HepG2 (cell line): ENCODE measurements around the gene NLRC5. TPM values are rescaled to one million over a fixed set of nuclear protein-coding genes. Genes with fewer than 3 reads are reported as not detected.

Source experiments
- ATAC-seq: fragments of 200-7000 bp; cut with Tn5 transposase; 3 replicates; pipeline ENCODE4 v1.9.1; 2020; ENCODE audit warnings: mild to moderate bottlenecking, moderate library complexity
- BruUV-seq: library from RNA; stranded (reverse); fragments of 400-500 nt; replicated peaks from 2 replicates; lab custom pipeline; 2021; lab: Mats Ljungman, UMichigan
- CTCF ChIA-PET: fragments of 300-600 bp; formaldehyde crosslinking; extraction: SDS; loops from one replicate; lab custom pipeline; 2021; ENCODE audit warnings: low total read pairs, inconsistent platforms, low intra/inter-chr PET ratio; lab: Yijun Ruan, JAX
- POLR2A ChIA-PET: fragments of 350-600 bp; sonication (Branson Sonifier 250); formaldehyde crosslinking; loops from one replicate; lab custom pipeline; 2020; ENCODE audit warnings: antibody characterized with exemption, inconsistent platforms; lab: Yijun Ruan, JAX
- DNase-seq: peaks from one replicate; pipeline ENCODE4 v3.0.0-alpha.2; 2015; ENCODE audit warnings: low spot score
- FAIRE-seq: peaks from 3 replicates; lab custom pipeline; 2011; peaks lifted over from hg19 to GRCh38; lab: Jason Lieb, UNC
- H2AFZ ChIP-seq: one replicate; pipeline ENCODE4 v1.6.1; 2011; ENCODE audit warnings: low read length, inconsistent platforms
- H3K27ac ChIP-seq: fragments of 300-600 bp; 3 replicates; pipeline ENCODE4 v1.8.0; 2011; ENCODE audit warnings: mixed run types, mild to moderate bottlenecking, mixed read lengths, low read length, inconsistent platforms; ENCODE audit not compliant: insufficient read depth; ENCODE audit errors: extremely low read length
- H3K27me3 ChIP-seq, 2 experiments: fragments of 200-600 bp in 1 of 2; 2 replicates in 1 of 2; 3 replicates in 1 of 2; pipeline versions ENCODE4 v1.6.0 to v1.8.0; 2011; ENCODE audit warnings: low read length in 2 of 2, mild to moderate bottlenecking in 2 of 2, moderate library complexity in 2 of 2, inconsistent platforms in 1 of 2; ENCODE audit not compliant: insufficient read depth in 2 of 2, control insufficient read depth in 1 of 2
- H3K36me3 ChIP-seq, 2 experiments: fragments of 200-600 bp in 1 of 2; replicated peaks in 1 of 2; 2 replicates in 1 of 2; 3 replicates in 1 of 2; pipeline versions ENCODE4 v1.5.1 to v1.8.0; 2011; ENCODE audit warnings: low read length in 2 of 2, inconsistent platforms in 1 of 2; ENCODE audit not compliant: insufficient read depth in 2 of 2, control insufficient read depth in 1 of 2
- H3K4me1 ChIP-seq: 2 replicates; pipeline ENCODE4 v1.5.1; 2012; ENCODE audit warnings: low read length, inconsistent platforms; ENCODE audit not compliant: insufficient read depth
- H3K4me2 ChIP-seq: 2 replicates; pipeline ENCODE4 v1.6.0; 2011; ENCODE audit warnings: low read depth, low read length, inconsistent platforms
- H3K4me3 ChIP-seq, 3 experiments: fragments of 200-600 bp in 1 of 3; sonication (generic), shearing (Covaris generic) in 1 of 3; replicated peaks in 1 of 3; 2 replicates each; pipeline ENCODE4 v1.5.1; 2011 to 2016; ENCODE audit warnings: low read length in 3 of 3, inconsistent platforms in 2 of 3, low read depth in 2 of 3, mild to moderate bottlenecking in 2 of 3, control low read depth in 1 of 3, mixed read lengths in 1 of 3; ENCODE audit not compliant: insufficient read depth in 1 of 3
- H3K79me2 ChIP-seq: one replicate; pipeline ENCODE4 v1.6.1; 2011; ENCODE audit warnings: low read length, inconsistent platforms; ENCODE audit not compliant: insufficient read depth
- H3K9ac ChIP-seq: 2 replicates; pipeline ENCODE4 v1.6.0; 2011; ENCODE audit warnings: mild to moderate bottlenecking, low read depth, low read length, inconsistent platforms; ENCODE audit not compliant: insufficient read depth
- H3K9me3 ChIP-seq: 2 replicates; pipeline ENCODE4 v1.5.1; 2012; ENCODE audit warnings: mild to moderate bottlenecking, low read length
- H4K20me1 ChIP-seq: 2 replicates; pipeline ENCODE4 v1.6.0; 2011; ENCODE audit warnings: inconsistent platforms, mild to moderate bottlenecking, low read length, moderate library complexity; ENCODE audit not compliant: insufficient read depth
- HMGA1 ChIP-seq: sonication (generic); formaldehyde crosslinking; conservative IDR thresholded peaks from 2 replicates; pipeline ENCODE4 v1.4.0; 2020; ENCODE audit warnings: missing genetic modification reagents
- IKZF5 ChIP-seq: IDR thresholded peaks from 2 replicates; pipeline ENCODE4 v1.6.1; 2018; ENCODE audit warnings: missing genetic modification reagents, mild to moderate bottlenecking, missing compliant biosample characterization
- REXO4 ChIP-seq: sonication (generic); formaldehyde crosslinking; IDR thresholded peaks from 2 replicates; pipeline ENCODE4 v1.8.0; 2022; ENCODE audit warnings: missing genetic modification reagents, mild to moderate bottlenecking, borderline replicate concordance
- SRF ChIP-seq: IDR thresholded peaks from 2 replicates; pipeline ENCODE4 v1.6.1; 2011; ENCODE audit warnings: mild to moderate bottlenecking, low read depth, low read length, moderate library complexity
- WIZ ChIP-seq: sonication (generic); formaldehyde crosslinking; IDR thresholded peaks from 2 replicates; pipeline ENCODE4 v1.5.1; 2020; ENCODE audit warnings: mild to moderate bottlenecking, missing genetic modification reagents
- XRCC5 ChIP-seq: fragments of 200-400 bp; formaldehyde crosslinking; optimal IDR thresholded peaks from 2 replicates; pipeline ENCODE3; 2017; ENCODE audit warnings: mild to moderate bottlenecking, low read length
- ZBTB49 ChIP-seq: sonication (generic); formaldehyde crosslinking; IDR thresholded peaks from 2 replicates; pipeline ENCODE4 v1.4.0; 2020; ENCODE audit warnings: missing genetic modification reagents, borderline replicate concordance
- ZFP36 ChIP-seq: fragments of 150-350 bp; IDR thresholded peaks from 2 replicates; pipeline ENCODE4 v1.6.1; 2018; ENCODE audit warnings: borderline replicate concordance, low read length, low read depth; ENCODE audit not compliant: partially characterized antibody
- ZFP36L1 ChIP-seq: sonication (generic); formaldehyde crosslinking; IDR thresholded peaks from 2 replicates; pipeline ENCODE4 v1.8.0; 2022; ENCODE audit warnings: mild to moderate bottlenecking, missing genetic modification reagents, moderate library complexity
- ZNF329 ChIP-seq: sonication (generic); formaldehyde crosslinking; IDR thresholded peaks from 2 replicates; pipeline ENCODE4 v1.9.0; 2021; ENCODE audit warnings: low read depth, mild to moderate bottlenecking, missing genetic modification reagents
- ZNF335 ChIP-seq: sonication (generic); formaldehyde crosslinking; IDR thresholded peaks from 2 replicates; pipeline ENCODE4 v1.4.0; 2020; ENCODE audit warnings: missing genetic modification reagents
- ZNF362 ChIP-seq: sonication (generic); formaldehyde crosslinking; IDR thresholded peaks from 2 replicates; pipeline ENCODE4 v1.4.0; 2020; ENCODE audit warnings: missing genetic modification reagents, mild to moderate bottlenecking, borderline replicate concordance
- ZNF446 ChIP-seq: sonication (generic); formaldehyde crosslinking; IDR thresholded peaks from 2 replicates; pipeline ENCODE4 v1.5.0; 2020; ENCODE audit warnings: mild to moderate bottlenecking, missing genetic modification reagents
- ZNF501 ChIP-seq: sonication (generic); formaldehyde crosslinking; IDR thresholded peaks from 2 replicates; pipeline ENCODE4 v1.5.1; 2020; ENCODE audit warnings: mild to moderate bottlenecking, moderate library complexity, missing genetic modification reagents
- ZNF639 ChIP-seq: conservative IDR thresholded peaks from 2 replicates; pipeline ENCODE4 v1.6.1; 2018; ENCODE audit warnings: missing genetic modification reagents
- ZNF746 ChIP-seq: sonication (generic); formaldehyde crosslinking; IDR thresholded peaks from 2 replicates; pipeline ENCODE4 v1.8.0; 2022; ENCODE audit warnings: mild to moderate bottlenecking, missing genetic modification reagents
- WGBS: methylation state at CpG from one replicate; pipeline ENCODE4 v1.1.6; 2017; ENCODE audit warnings: low lambda C conversion rate; 5-methylcytosine and 5-hydroxymethylcytosine counted together
- in situ Hi-C: cut with HindIII; loops from 2 replicates; pipeline ENCODE4 v1.10.0; 2017; ENCODE audit warnings: low pct_unique_long_range_greater_than_20kb; ENCODE audit not compliant: extremely low pct_ligation_motif_present
- intact Hi-C: fragments of 100-400 bp; cut with micrococcal nuclease; formaldehyde crosslinking; loops from one replicate; pipeline ENCODE4 v1.10.0; 2022; ENCODE audit not compliant: unreplicated experiment
- polyA plus RNA-seq, 8 experiments: library from polyadenylated mRNA; depleted of rRNA in 3 of 8; stranded (reverse) in 7 of 8; unstranded in 1 of 8; fragments of >200 nt; fragmentation: Illumina TruSeq in 4 of 8; extraction: Trizol in 4 of 8; gene quantifications; 2 replicates each; pipeline versions ENCODE4 v1.2.1 to v1.2.3, GENCODE V29; 2011 to 2016; ENCODE audit warnings: low read depth in 4 of 8, missing spikeins in 1 of 8, mixed read lengths in 1 of 8; ENCODE audit not compliant: insufficient read depth in 1 of 8
- total RNA-seq, 5 experiments: library from RNA; depleted of rRNA; stranded (reverse); fragments of >200 nt; fragmentation: Illumina TruSeq; extraction: Trizol; gene quantifications; 2 replicates each; pipeline ENCODE4 v1.2.3, GENCODE V29; 2016; ENCODE audit warnings: low read depth in 1 of 5

NLRC5 gene
- total and polyA plus RNA-seq, 2 of the 13 experiments (the other 11 are each of a cell fraction or from before 2014, with no cell fraction given), result 6.3 to 12.7 TPM

GRCh38 chr16:56970934-56971767, 18.2 kb upstream of the NLRC5 start:
- Histone ChIP-seq H3K27me3 (peaks cover 0 to 15% of the 10 kb centered on the region in 2 experiments; a peak in 1 of 5 replicates), H4K20me1 (no peaks in the 10 kb centered on the region), H3K9me3 (no peaks in the 10 kb centered on the region), H3K27ac (no peak overlapping the region), H3K79me2 (no peaks in the 10 kb centered on the region), H3K36me3 (no peaks in the 10 kb centered on the region), H3K9ac (no peak overlapping the region), H2AFZ (no peak overlapping the region), H3K4me3 (no peak overlapping the region), H3K4me1 (peaks cover 58% of the 10 kb centered on the region), H3K4me2 (no peak overlapping the region; the same call in 1 of the 2 replicates)
- ChIA-PET POLR2A (interaction anchor here (1.0 to 1.5 kb wide), 2 partner anchors 11 to 40 kb away, joined by 3 read pairs; no protein-coding TSS in a partner anchor), CTCF (no interaction called here)
- FAIRE-seq (no peak), DNase-seq (no peak), ATAC-seq (no peak)
- in situ Hi-C loops, result no loop called here
- 41% methylated on average over 8 of the region's 8 CpGs for WGBS
- intact Hi-C loops, result no loop called here
- no TSS peak for BruUV-seq
- TF ChIP-seq ZNF446 (CRISPR knock-in tag), result 0 out of 2 replicates have a peak, but pooled peaks have one; percentile 21
- TF ChIP-seq XRCC5, result no peak
- 0 out of 2 replicates have a peak, but pooled peaks have one; percentile 30 for TF ChIP-seq ZNF501 (CRISPR knock-in tag)
- TF ChIP-seq ZNF329 (CRISPR knock-in tag), result peak; percentile 97
- TF ChIP-seq REXO4, result no peak
- no peak for TF ChIP-seq ZFP36L1 (CRISPR knock-in tag)
- no peak for TF ChIP-seq ZNF746 (CRISPR knock-in tag)
- TF ChIP-seq ZNF335 (CRISPR knock-in tag), result no peak
- TF ChIP-seq ZBTB49, result no peak
- TF ChIP-seq IKZF5 (CRISPR knock-in tag), result no peak
- no peak for TF ChIP-seq ZNF639
- no peak for TF ChIP-seq SRF
- no peak for TF ChIP-seq ZNF362
- TF ChIP-seq ZFP36, result no peak
- TF ChIP-seq WIZ (CRISPR knock-in tag), result no peak
- no peak for TF ChIP-seq HMGA1 (CRISPR knock-in tag)
